Neural cell (in vitro differentiated cells): ENCODE data around the gene TACC2. TPM values are rescaled to one million over a fixed set of nuclear protein-coding genes. Genes with fewer than 3 reads are reported as not detected.

Experiments
- H2AFZ ChIP-seq: fragments of 200-600, 300-800 bp; sonication (generic), shearing (Covaris generic); 2 replicates; pipeline ENCODE4 v1.6.0; 2014; ENCODE audit warnings: low read depth, mild to moderate bottlenecking, antibody characterized with exemption, low read length, moderate library complexity
- H3F3A ChIP-seq: fragments of 200-600 bp; shearing (Covaris generic); 2 replicates; pipeline ENCODE4 v1.6.1; 2016; ENCODE audit warnings: mild to moderate bottlenecking, moderate library complexity, mixed read lengths, antibody characterized with exemption, low read length; ENCODE audit not compliant: insufficient read depth, poor library complexity, severe bottlenecking
- H3K27ac ChIP-seq: fragments of 200-600, 300-800 bp; sonication (generic), shearing (Covaris generic); 2 replicates; pipeline ENCODE4 v1.5.1; 2014; ENCODE audit warnings: mild to moderate bottlenecking, low read length, moderate library complexity
- H3K27me3 ChIP-seq: fragments of 300-800, 200-600 bp; sonication (generic), shearing (Covaris generic); 2 replicates; pipeline ENCODE4 v1.6.0; 2014; ENCODE audit warnings: mild to moderate bottlenecking, low read depth, low read length, moderate library complexity; ENCODE audit not compliant: insufficient read depth
- H3K36me3 ChIP-seq: fragments of 300-800, 200-600 bp; sonication (generic), shearing (Covaris generic); 2 replicates; pipeline ENCODE4 v1.5.1; 2014; ENCODE audit warnings: mild to moderate bottlenecking, antibody characterized with exemption, low read length, moderate library complexity; ENCODE audit not compliant: insufficient read depth
- H3K4me2 ChIP-seq: fragments of 300-800, 200-600 bp; sonication (generic), shearing (Covaris generic); 2 replicates; pipeline ENCODE4 v1.6.0; 2014; ENCODE audit warnings: mild to moderate bottlenecking, low read length
- H3K4me3 ChIP-seq: fragments of 300-800, 200-600 bp; sonication (generic), shearing (Covaris generic); 2 replicates; pipeline ENCODE4 v1.5.1; 2014; ENCODE audit warnings: mild to moderate bottlenecking, low read length, moderate library complexity
- H3K79me2 ChIP-seq: fragments of 200-600 bp; shearing (Covaris generic); replicated peaks from 2 replicates; pipeline ENCODE4 v1.6.0; 2014; ENCODE audit warnings: mild to moderate bottlenecking, low read length, moderate library complexity; ENCODE audit not compliant: insufficient read depth
- H3K9ac ChIP-seq: fragments of 300-800, 200-600 bp; sonication (generic), shearing (Covaris generic); 2 replicates; pipeline ENCODE4 v1.6.1; 2016; ENCODE audit warnings: mild to moderate bottlenecking, low read length, mixed read lengths
- H3K9me2 ChIP-seq: fragments of 200-600 bp; shearing (Covaris generic); 2 replicates; pipeline ENCODE4 v1.6.1; 2016; ENCODE audit warnings: mild to moderate bottlenecking, low read length, mixed read lengths; ENCODE audit not compliant: insufficient read depth
- H3K9me3 ChIP-seq: fragments of 200-600, 300-800 bp; sonication (generic), shearing (Covaris generic); 2 replicates; pipeline ENCODE4 v1.6.1; 2016; ENCODE audit warnings: mild to moderate bottlenecking, mixed run types, low read length, moderate library complexity, mixed read lengths
- H4K20me1 ChIP-seq: fragments of 200-600 bp; shearing (Covaris generic); 2 replicates; pipeline ENCODE4 v1.6.1; 2016; ENCODE audit warnings: mild to moderate bottlenecking, mixed run types; ENCODE audit not compliant: insufficient read depth
- EP300 ChIP-seq: fragments of 450-650 bp; conservative IDR thresholded peaks from 2 replicates; pipeline ENCODE4 v1.6.1; 2014; ENCODE audit warnings: antibody characterized with exemption, mild to moderate bottlenecking, moderate library complexity; ENCODE audit not compliant: poor library complexity, severe bottlenecking
- EZH2 ChIP-seq: fragments of 200-600, 300-800 bp; shearing (Covaris generic), sonication (generic); IDR thresholded peaks from 2 replicates; pipeline ENCODE4 v1.6.1; 2014; ENCODE audit warnings: antibody characterized with exemption, low read length, borderline replicate concordance, mild to moderate bottlenecking; ENCODE audit not compliant: insufficient read depth, poor library complexity, severe bottlenecking
- MXI1 ChIP-seq: fragments of 450-650 bp; conservative IDR thresholded peaks from 2 replicates; pipeline ENCODE4 v1.6.1; 2014; ENCODE audit warnings: antibody characterized with exemption, mild to moderate bottlenecking; ENCODE audit not compliant: poor library complexity, severe bottlenecking
- POLR2AphosphoS5 ChIP-seq: IDR thresholded peaks from 2 replicates; pipeline ENCODE4 v1.6.1; 2012
- RAD21 ChIP-seq: fragments of 450-650 bp; conservative IDR thresholded peaks from 2 replicates; pipeline ENCODE4 v1.6.1; 2014; ENCODE audit warnings: antibody characterized with exemption, mild to moderate bottlenecking, moderate library complexity
- SMC3 ChIP-seq: fragments of 450-650 bp; conservative IDR thresholded peaks from 2 replicates; pipeline ENCODE4 v1.6.1; 2014; ENCODE audit warnings: antibody characterized with exemption, mild to moderate bottlenecking, moderate library complexity; ENCODE audit not compliant: poor library complexity
- TAF1 ChIP-seq: IDR thresholded peaks from 2 replicates; pipeline ENCODE4 v1.6.1; 2012; ENCODE audit warnings: low read depth
- polyA plus RNA-seq: library from polyadenylated mRNA; depleted of rRNA; stranded (reverse); fragments of >200 nt; gene quantifications from 2 replicates; pipeline ENCODE4 v1.2.3, GENCODE V29; 2014
- TF ChIP-seq, protein P1 (sequence below): IDR thresholded peaks from 2 replicates; pipeline ENCODE4 v1.6.1; 2012; ENCODE audit warnings: borderline replicate concordance
- TF ChIP-seq, protein P2 (sequence below): fragments of 450-650 bp; IDR thresholded peaks from 2 replicates; pipeline ENCODE4 v1.5.1; 2014; ENCODE audit warnings: antibody characterized with exemption, mild to moderate bottlenecking, moderate library complexity; ENCODE audit not compliant: poor library complexity, severe bottlenecking

Gene TACC2
- polyA plus RNA-seq, 1 donor from 2014 or later: 17.6 TPM

DNA sequence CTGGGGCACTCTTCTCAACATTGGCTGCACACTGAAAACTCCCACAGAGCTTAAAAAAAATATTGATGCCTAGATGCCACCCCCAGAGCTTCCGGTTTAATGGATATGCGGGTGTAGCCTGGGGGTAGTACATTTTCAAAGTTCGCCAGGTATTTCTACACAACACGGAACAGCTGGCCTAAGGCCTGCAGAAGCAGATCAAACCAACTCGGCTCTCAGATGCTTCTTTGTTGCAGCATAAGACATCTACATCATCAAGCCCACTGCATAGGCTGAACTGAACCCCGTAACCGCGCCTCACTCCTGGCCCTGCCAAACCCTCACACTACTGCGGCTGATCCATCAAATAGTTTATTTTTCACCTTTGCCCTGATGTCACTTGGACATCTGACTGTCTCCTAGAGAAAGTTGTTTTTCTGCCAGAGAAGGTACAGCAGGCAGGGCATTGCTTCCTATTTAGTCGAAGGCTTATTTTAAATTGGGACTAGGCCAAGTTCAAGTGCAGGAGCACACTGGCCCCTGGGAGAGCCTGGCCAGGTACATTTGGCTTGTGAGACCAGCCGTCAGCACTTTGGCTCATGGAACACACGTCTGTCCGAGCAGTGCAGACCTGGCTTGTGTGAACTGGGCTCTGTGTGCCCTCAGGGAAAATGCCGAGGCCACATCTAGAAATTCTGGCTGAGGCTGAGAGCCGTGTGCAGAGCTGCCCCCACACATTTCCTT lies 113.3 kb downstream of the TACC2 start:
- TF ChIP-seq EP300: no peak
- TF ChIP-seq POLR2AphosphoS5: no peak
- no peak for TF ChIP-seq MXI1
- no peak for TF ChIP-seq TAF1
- TF ChIP-seq, protein P1, sequence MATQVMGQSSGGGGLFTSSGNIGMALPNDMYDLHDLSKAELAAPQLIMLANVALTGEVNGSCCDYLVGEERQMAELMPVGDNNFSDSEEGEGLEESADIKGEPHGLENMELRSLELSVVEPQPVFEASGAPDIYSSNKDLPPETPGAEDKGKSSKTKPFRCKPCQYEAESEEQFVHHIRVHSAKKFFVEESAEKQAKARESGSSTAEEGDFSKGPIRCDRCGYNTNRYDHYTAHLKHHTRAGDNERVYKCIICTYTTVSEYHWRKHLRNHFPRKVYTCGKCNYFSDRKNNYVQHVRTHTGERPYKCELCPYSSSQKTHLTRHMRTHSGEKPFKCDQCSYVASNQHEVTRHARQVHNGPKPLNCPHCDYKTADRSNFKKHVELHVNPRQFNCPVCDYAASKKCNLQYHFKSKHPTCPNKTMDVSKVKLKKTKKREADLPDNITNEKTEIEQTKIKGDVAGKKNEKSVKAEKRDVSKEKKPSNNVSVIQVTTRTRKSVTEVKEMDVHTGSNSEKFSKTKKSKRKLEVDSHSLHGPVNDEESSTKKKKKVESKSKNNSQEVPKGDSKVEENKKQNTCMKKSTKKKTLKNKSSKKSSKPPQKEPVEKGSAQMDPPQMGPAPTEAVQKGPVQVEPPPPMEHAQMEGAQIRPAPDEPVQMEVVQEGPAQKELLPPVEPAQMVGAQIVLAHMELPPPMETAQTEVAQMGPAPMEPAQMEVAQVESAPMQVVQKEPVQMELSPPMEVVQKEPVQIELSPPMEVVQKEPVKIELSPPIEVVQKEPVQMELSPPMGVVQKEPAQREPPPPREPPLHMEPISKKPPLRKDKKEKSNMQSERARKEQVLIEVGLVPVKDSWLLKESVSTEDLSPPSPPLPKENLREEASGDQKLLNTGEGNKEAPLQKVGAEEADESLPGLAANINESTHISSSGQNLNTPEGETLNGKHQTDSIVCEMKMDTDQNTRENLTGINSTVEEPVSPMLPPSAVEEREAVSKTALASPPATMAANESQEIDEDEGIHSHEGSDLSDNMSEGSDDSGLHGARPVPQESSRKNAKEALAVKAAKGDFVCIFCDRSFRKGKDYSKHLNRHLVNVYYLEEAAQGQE: no peak
- TF ChIP-seq EZH2: no peak
- no peak for TF ChIP-seq RAD21
- no peak for TF ChIP-seq SMC3
- TF ChIP-seq, protein P2, sequence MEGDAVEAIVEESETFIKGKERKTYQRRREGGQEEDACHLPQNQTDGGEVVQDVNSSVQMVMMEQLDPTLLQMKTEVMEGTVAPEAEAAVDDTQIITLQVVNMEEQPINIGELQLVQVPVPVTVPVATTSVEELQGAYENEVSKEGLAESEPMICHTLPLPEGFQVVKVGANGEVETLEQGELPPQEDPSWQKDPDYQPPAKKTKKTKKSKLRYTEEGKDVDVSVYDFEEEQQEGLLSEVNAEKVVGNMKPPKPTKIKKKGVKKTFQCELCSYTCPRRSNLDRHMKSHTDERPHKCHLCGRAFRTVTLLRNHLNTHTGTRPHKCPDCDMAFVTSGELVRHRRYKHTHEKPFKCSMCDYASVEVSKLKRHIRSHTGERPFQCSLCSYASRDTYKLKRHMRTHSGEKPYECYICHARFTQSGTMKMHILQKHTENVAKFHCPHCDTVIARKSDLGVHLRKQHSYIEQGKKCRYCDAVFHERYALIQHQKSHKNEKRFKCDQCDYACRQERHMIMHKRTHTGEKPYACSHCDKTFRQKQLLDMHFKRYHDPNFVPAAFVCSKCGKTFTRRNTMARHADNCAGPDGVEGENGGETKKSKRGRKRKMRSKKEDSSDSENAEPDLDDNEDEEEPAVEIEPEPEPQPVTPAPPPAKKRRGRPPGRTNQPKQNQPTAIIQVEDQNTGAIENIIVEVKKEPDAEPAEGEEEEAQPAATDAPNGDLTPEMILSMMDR: no peak
- no peak overlapping the region for H3K9ac ChIP-seq
- H3K27me3 ChIP-seq: no peaks in the 10 kb centered on the region
- H3K9me3 ChIP-seq: no peaks in the 10 kb centered on the region
- no peaks in the 10 kb centered on the region for H3K79me2 ChIP-seq
- no peak overlapping the region for H3K4me3 ChIP-seq
- H3K36me3 ChIP-seq: no peaks in the 10 kb centered on the region
- H4K20me1 ChIP-seq: no peaks in the 10 kb centered on the region
- H3K4me2 ChIP-seq: no peak overlapping the region
- H2AFZ ChIP-seq: no peak overlapping the region
- H3F3A ChIP-seq: no peaks in the 10 kb centered on the region
- no peaks in the 10 kb centered on the region for H3K9me2 ChIP-seq
- H3K27ac ChIP-seq: no peak overlapping the region

DNA sequence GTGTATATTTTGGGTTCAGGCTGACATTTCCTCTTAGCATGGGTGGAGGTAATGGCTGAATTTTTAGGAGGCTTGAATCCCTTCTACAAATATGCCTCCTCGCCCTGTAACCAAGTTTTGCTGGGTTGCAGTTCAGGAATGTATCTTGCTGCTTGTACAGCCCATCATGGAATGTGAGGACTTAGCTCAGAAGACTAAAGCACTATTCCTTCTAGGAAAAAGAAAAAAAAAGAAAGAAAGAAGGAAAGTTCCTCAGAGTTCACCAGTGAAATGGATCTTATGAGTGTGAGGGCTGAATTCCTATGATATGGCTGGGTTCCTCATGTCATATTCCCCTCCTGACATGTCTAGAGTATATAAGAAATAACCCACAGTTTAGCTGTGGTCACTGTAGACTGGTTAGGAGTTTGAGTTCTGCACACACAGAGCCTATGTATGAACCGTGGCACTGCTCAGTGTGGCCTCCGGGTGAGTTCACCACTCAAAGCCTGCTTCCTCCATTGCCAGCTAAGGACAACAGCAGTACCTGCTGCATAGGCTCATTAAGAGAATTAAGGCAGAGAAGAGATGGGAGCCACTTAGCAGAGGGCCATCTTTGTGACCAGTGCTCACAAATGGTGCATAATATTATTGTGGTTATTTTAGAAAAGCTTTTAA lies 114.0 kb downstream of the TACC2 start:
- H3K79me2 ChIP-seq: no peaks in the 10 kb centered on the region
- H4K20me1 ChIP-seq: no peaks in the 10 kb centered on the region
- H3K4me3 ChIP-seq: no peak overlapping the region
- H3K4me2 ChIP-seq: no peak overlapping the region
- no peaks in the 10 kb centered on the region for H3K36me3 ChIP-seq
- no peak for TF ChIP-seq EP300
- TF ChIP-seq, protein P1: no peak
- no peak for TF ChIP-seq RAD21
- no peak for TF ChIP-seq TAF1
- TF ChIP-seq SMC3: no peak
- no peak for TF ChIP-seq MXI1
- TF ChIP-seq, protein P2: no peak
- no peak for TF ChIP-seq POLR2AphosphoS5
- TF ChIP-seq EZH2: no peak
- no peaks in the 10 kb centered on the region for H3F3A ChIP-seq
- H3K9ac ChIP-seq: no peak overlapping the region
- no peaks in the 10 kb centered on the region for H3K9me2 ChIP-seq
- H2AFZ ChIP-seq: no peak overlapping the region
- H3K27me3 ChIP-seq: no peaks in the 10 kb centered on the region
- no peaks in the 10 kb centered on the region for H3K9me3 ChIP-seq
- no peak overlapping the region for H3K27ac ChIP-seq
